Neural cell (in vitro differentiated cells): ENCODE data around the gene DPEP1. TPM values are rescaled to one million over a fixed set of nuclear protein-coding genes. Genes with fewer than 3 reads are reported as not detected.
A peak's percentile ranks its signal among the peaks of the same experiment; 100 is the strongest.

Source experiments
- H2AFZ ChIP-seq: fragments of 200-600, 300-800 bp; sonication (generic), shearing (Covaris generic); 2 replicates; pipeline ENCODE4 v1.6.0; 2014; ENCODE audit warnings: low read depth, mild to moderate bottlenecking, antibody characterized with exemption, low read length, moderate library complexity
- H3F3A ChIP-seq: fragments of 200-600 bp; shearing (Covaris generic); 2 replicates; pipeline ENCODE4 v1.6.1; 2016; ENCODE audit warnings: mild to moderate bottlenecking, moderate library complexity, mixed read lengths, antibody characterized with exemption, low read length; ENCODE audit not compliant: insufficient read depth, poor library complexity, severe bottlenecking
- H3K27ac ChIP-seq: fragments of 200-600, 300-800 bp; sonication (generic), shearing (Covaris generic); 2 replicates; pipeline ENCODE4 v1.5.1; 2014; ENCODE audit warnings: mild to moderate bottlenecking, low read length, moderate library complexity
- H3K27me3 ChIP-seq: fragments of 300-800, 200-600 bp; sonication (generic), shearing (Covaris generic); 2 replicates; pipeline ENCODE4 v1.6.0; 2014; ENCODE audit warnings: mild to moderate bottlenecking, low read depth, low read length, moderate library complexity; ENCODE audit not compliant: insufficient read depth
- H3K36me3 ChIP-seq: fragments of 300-800, 200-600 bp; sonication (generic), shearing (Covaris generic); 2 replicates; pipeline ENCODE4 v1.5.1; 2014; ENCODE audit warnings: mild to moderate bottlenecking, antibody characterized with exemption, low read length, moderate library complexity; ENCODE audit not compliant: insufficient read depth
- H3K4me2 ChIP-seq: fragments of 300-800, 200-600 bp; sonication (generic), shearing (Covaris generic); 2 replicates; pipeline ENCODE4 v1.6.0; 2014; ENCODE audit warnings: mild to moderate bottlenecking, low read length
- H3K4me3 ChIP-seq: fragments of 300-800, 200-600 bp; sonication (generic), shearing (Covaris generic); 2 replicates; pipeline ENCODE4 v1.5.1; 2014; ENCODE audit warnings: mild to moderate bottlenecking, low read length, moderate library complexity
- H3K79me2 ChIP-seq: fragments of 200-600 bp; shearing (Covaris generic); replicated peaks from 2 replicates; pipeline ENCODE4 v1.6.0; 2014; ENCODE audit warnings: mild to moderate bottlenecking, low read length, moderate library complexity; ENCODE audit not compliant: insufficient read depth
- H3K9ac ChIP-seq: fragments of 300-800, 200-600 bp; sonication (generic), shearing (Covaris generic); 2 replicates; pipeline ENCODE4 v1.6.1; 2016; ENCODE audit warnings: mild to moderate bottlenecking, low read length, mixed read lengths
- H3K9me2 ChIP-seq: fragments of 200-600 bp; shearing (Covaris generic); 2 replicates; pipeline ENCODE4 v1.6.1; 2016; ENCODE audit warnings: mild to moderate bottlenecking, low read length, mixed read lengths; ENCODE audit not compliant: insufficient read depth
- H3K9me3 ChIP-seq: fragments of 200-600, 300-800 bp; sonication (generic), shearing (Covaris generic); 2 replicates; pipeline ENCODE4 v1.6.1; 2016; ENCODE audit warnings: mild to moderate bottlenecking, mixed run types, low read length, moderate library complexity, mixed read lengths
- H4K20me1 ChIP-seq: fragments of 200-600 bp; shearing (Covaris generic); 2 replicates; pipeline ENCODE4 v1.6.1; 2016; ENCODE audit warnings: mild to moderate bottlenecking, mixed run types; ENCODE audit not compliant: insufficient read depth
- EP300 ChIP-seq: fragments of 450-650 bp; conservative IDR thresholded peaks from 2 replicates; pipeline ENCODE4 v1.6.1; 2014; ENCODE audit warnings: antibody characterized with exemption, mild to moderate bottlenecking, moderate library complexity; ENCODE audit not compliant: poor library complexity, severe bottlenecking
- EZH2 ChIP-seq: fragments of 200-600, 300-800 bp; shearing (Covaris generic), sonication (generic); IDR thresholded peaks from 2 replicates; pipeline ENCODE4 v1.6.1; 2014; ENCODE audit warnings: antibody characterized with exemption, low read length, borderline replicate concordance, mild to moderate bottlenecking; ENCODE audit not compliant: insufficient read depth, poor library complexity, severe bottlenecking
- MXI1 ChIP-seq: fragments of 450-650 bp; conservative IDR thresholded peaks from 2 replicates; pipeline ENCODE4 v1.6.1; 2014; ENCODE audit warnings: antibody characterized with exemption, mild to moderate bottlenecking; ENCODE audit not compliant: poor library complexity, severe bottlenecking
- POLR2AphosphoS5 ChIP-seq: IDR thresholded peaks from 2 replicates; pipeline ENCODE4 v1.6.1; 2012
- REST ChIP-seq: IDR thresholded peaks from 2 replicates; pipeline ENCODE4 v1.6.1; 2012; ENCODE audit warnings: borderline replicate concordance
- SMC3 ChIP-seq: fragments of 450-650 bp; conservative IDR thresholded peaks from 2 replicates; pipeline ENCODE4 v1.6.1; 2014; ENCODE audit warnings: antibody characterized with exemption, mild to moderate bottlenecking, moderate library complexity; ENCODE audit not compliant: poor library complexity
- TAF1 ChIP-seq: IDR thresholded peaks from 2 replicates; pipeline ENCODE4 v1.6.1; 2012; ENCODE audit warnings: low read depth
- polyA plus RNA-seq: library from polyadenylated mRNA; depleted of rRNA; stranded (reverse); fragments of >200 nt; gene quantifications from 2 replicates; pipeline ENCODE4 v1.2.3, GENCODE V29; 2014
- TF ChIP-seq, protein P1 (sequence below): fragments of 450-650 bp; IDR thresholded peaks from 2 replicates; pipeline ENCODE4 v1.5.1; 2014; ENCODE audit warnings: antibody characterized with exemption, mild to moderate bottlenecking, moderate library complexity; ENCODE audit not compliant: poor library complexity, severe bottlenecking

The DPEP1 gene
- polyA plus RNA-seq, 1 donor from 2014 or later, result 0.33 TPM

DNA sequence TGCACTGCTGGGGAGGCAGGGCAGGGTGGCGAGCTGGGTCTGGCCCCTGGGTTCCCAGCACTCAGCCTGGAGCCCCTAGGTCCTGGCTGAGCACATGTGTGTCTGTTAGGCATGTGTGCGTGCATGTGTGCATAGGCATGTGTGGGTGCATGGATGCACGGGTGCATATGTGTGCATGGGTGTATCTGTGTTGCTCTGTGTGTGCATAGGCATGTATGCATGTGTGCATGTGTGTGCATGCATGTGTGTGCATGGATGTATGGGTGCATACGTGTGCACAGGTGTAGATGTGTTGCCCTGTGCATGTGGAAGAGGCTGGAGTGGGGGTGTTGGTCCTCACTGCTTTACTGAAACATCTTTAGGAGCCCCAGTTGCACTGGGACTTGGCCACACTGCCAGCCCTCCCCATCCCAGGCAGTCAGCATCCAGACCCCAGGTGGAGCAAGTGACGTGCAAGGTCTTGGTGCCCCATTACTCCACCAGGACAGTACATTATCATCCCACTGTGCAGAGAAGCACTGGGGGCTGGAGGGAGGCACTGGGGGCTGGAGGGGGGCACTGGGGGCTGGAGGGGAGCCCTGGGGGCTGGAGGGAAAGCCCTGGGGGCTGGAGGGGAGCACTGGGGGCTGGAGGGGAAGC is 10.4 kb upstream of the DPEP1 start:
- Histone ChIP-seq H2AFZ (no peak overlapping the region), H3K27ac (peak overlapping the region; percentile 47), H3K79me2 (no peaks in the 10 kb centered on the region), H3K27me3 (no peaks in the 10 kb centered on the region), H3K9ac (no peak overlapping the region), H3K9me2 (no peaks in the 10 kb centered on the region), H3K4me2 (no peak overlapping the region), H3K36me3 (no peaks in the 10 kb centered on the region), H3K9me3 (no peaks in the 10 kb centered on the region), H3F3A (no peaks in the 10 kb centered on the region), H3K4me3 (no peak overlapping the region), H4K20me1 (no peaks in the 10 kb centered on the region)
- no peak for TF ChIP-seq TAF1

GRCh38 chr16:89604764-89605163 is 8.7 kb upstream of the DPEP1 start:
- H3K79me2 ChIP-seq, result no peaks in the 10 kb centered on the region
- no peak overlapping the region for H3K4me2 ChIP-seq
- no peak overlapping the region for H3K27ac ChIP-seq
- no peaks in the 10 kb centered on the region for H3F3A ChIP-seq
- H3K36me3 ChIP-seq, result no peaks in the 10 kb centered on the region
- H3K4me3 ChIP-seq, result no peak overlapping the region
- no peaks in the 10 kb centered on the region for H3K9me3 ChIP-seq
- H4K20me1 ChIP-seq, result no peaks in the 10 kb centered on the region
- no peaks in the 10 kb centered on the region for H3K9me2 ChIP-seq
- H2AFZ ChIP-seq, result no peak overlapping the region
- TF ChIP-seq REST, result no peak
- TF ChIP-seq MXI1, result no peak
- no peak for TF ChIP-seq SMC3
- TF ChIP-seq EZH2, result no peak
- TF ChIP-seq, protein P1, sequence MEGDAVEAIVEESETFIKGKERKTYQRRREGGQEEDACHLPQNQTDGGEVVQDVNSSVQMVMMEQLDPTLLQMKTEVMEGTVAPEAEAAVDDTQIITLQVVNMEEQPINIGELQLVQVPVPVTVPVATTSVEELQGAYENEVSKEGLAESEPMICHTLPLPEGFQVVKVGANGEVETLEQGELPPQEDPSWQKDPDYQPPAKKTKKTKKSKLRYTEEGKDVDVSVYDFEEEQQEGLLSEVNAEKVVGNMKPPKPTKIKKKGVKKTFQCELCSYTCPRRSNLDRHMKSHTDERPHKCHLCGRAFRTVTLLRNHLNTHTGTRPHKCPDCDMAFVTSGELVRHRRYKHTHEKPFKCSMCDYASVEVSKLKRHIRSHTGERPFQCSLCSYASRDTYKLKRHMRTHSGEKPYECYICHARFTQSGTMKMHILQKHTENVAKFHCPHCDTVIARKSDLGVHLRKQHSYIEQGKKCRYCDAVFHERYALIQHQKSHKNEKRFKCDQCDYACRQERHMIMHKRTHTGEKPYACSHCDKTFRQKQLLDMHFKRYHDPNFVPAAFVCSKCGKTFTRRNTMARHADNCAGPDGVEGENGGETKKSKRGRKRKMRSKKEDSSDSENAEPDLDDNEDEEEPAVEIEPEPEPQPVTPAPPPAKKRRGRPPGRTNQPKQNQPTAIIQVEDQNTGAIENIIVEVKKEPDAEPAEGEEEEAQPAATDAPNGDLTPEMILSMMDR, result no peak
- TF ChIP-seq POLR2AphosphoS5, result no peak
- TF ChIP-seq EP300, result no peak
- TF ChIP-seq TAF1, result no peak
- no peak overlapping the region for H3K9ac ChIP-seq
- no peaks in the 10 kb centered on the region for H3K27me3 ChIP-seq
